GM21423 (cell line): ENCODE measurements around the gene NFYC.
A peak's percentile ranks its signal among the peaks of the same experiment; 100 is the strongest.

Source experiments
- ATAC-seq: cut with Tn5 transposase; IDR thresholded peaks from one replicate; pipeline ENCODE4 v1.9.1; 2021; ENCODE audit warnings: mild to moderate bottlenecking, moderate library complexity; ENCODE audit not compliant: unreplicated experiment

The NFYC gene

GRCh38 chr1:40794974-40795715 lies 103.6 kb downstream of the NFYC start:
- no peak for ATAC-seq

GRCh38 chr1:40795811-40796586 lies 104.5 kb downstream of the NFYC start:
- no peak for ATAC-seq

- ATAC-seq = no peak
Observed at GRCh38 chr1:40796939-40797667, 105.6 kb downstream of the NFYC start.

GRCh38 chr1:40797668-40798010 lies 106.1 kb downstream of the NFYC start:
- ATAC-seq = no peak

- ATAC-seq = no peak
Observed at GRCh38 chr1:40798366-40799281, 107.1 kb downstream of the NFYC start.

GRCh38 chr1:40799351-40799867 lies 107.9 kb downstream of the NFYC start:
- no peak for ATAC-seq

GRCh38 chr1:40801742-40802077 lies 110.2 kb downstream of the NFYC start:
- ATAC-seq = no peak

GRCh38 chr1:40802078-40802741 lies 110.7 kb downstream of the NFYC start:
- ATAC-seq = peak; percentile 69

GRCh38 chr1:40802742-40803113 lies 111.2 kb downstream of the NFYC start:
- no peak for ATAC-seq

GRCh38 chr1:40803447-40803846 lies 111.9 kb downstream of the NFYC start:
- ATAC-seq = no peak

GRCh38 chr1:40803902-40804301 lies 112.4 kb downstream of the NFYC start:
- ATAC-seq = no peak

GRCh38 chr1:40806240-40806639 lies 114.7 kb downstream of the NFYC start:
- no peak for ATAC-seq

GRCh38 chr1:40806731-40807695 lies 115.5 kb downstream of the NFYC start:
- no peak for ATAC-seq

- no peak for ATAC-seq
Observed at GRCh38 chr1:40808002-40808401, 116.5 kb downstream of the NFYC start.

GRCh38 chr1:40808444-40808843 lies 116.9 kb downstream of the NFYC start:
- ATAC-seq = no peak

- no peak for ATAC-seq
Observed at GRCh38 chr1:40808909-40809308, 117.4 kb downstream of the NFYC start.

GRCh38 chr1:40810927-40811326 lies 119.4 kb downstream of the NFYC start:
- no peak for ATAC-seq

- no peak for ATAC-seq
Observed at GRCh38 chr1:40815420-40815819, 123.9 kb downstream of the NFYC start.

- no peak for ATAC-seq
Observed at GRCh38 chr1:40817791-40818263, 126.3 kb downstream of the NFYC start.
